Head of caudate nucleus (tissue), 42 donors: ENCODE measurements around the gene ABCA3.

ENCODE experiments used
- DNase-seq, 42 donors: peaks; one replicate each; pipeline versions ENCODE4 v3.0.0 to v3.0.0-alpha.2; 2020 to 2021; ENCODE audit warnings: mixed read lengths in 7 of 42
- intact Hi-C: fragments of 100-400 bp; cut with DNase I; formaldehyde crosslinking; loops from one replicate; pipeline ENCODE4 v1.15.0; 2022

ABCA3 gene

DNA sequence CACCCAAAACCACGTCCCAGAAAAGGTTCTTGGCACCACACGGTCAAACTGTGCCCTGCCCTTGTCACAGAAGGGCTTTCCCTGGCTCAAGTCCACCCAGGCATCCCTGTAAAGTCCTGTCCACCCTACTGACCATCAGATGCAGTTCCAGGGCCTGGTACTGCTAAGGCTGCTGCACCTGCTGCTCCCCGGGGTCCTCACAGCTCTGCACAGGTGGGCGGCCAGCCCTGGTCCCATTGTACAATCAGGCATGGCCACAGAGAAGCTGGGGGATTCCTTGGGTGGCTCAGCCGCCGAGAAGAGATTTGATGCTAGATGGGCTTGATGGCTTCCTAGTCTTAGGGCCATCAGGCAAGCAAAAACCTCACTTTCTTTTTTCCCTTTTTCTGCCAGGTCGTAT is 15.3 kb downstream of the ABCA3 start:
- intact Hi-C loops: no loop called here
- DNase-seq: no peak

DNA sequence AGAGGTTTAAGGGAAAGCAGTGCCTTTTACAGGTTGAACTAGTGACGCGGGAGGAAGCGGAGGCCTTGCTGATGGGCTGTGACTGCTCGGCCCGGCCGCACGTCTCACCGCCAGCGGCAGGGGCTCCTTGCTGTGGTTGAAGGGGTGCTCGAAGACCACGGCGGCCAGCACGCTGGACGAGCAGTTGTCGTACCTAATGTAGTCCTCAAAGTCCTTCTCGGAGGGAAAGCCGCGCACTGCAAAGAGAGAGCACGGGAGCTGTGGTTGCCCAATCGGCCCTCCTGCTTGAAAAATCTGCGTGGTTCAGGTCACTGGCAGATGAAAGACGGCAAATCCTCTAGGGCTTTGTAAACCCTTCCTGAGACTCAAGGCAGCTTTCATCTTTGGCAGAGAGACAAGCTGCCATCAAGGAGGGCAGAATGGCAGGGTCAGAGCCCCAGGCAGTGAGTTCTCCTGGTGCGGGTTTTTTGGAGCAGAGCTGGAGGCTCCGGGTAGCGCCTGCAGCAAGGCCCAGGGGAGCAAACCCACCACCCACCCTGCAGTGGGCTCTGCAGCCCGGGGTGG is 16.1 kb downstream of the ABCA3 start:
- no peak for DNase-seq
- intact Hi-C loops: no loop called here

DNA sequence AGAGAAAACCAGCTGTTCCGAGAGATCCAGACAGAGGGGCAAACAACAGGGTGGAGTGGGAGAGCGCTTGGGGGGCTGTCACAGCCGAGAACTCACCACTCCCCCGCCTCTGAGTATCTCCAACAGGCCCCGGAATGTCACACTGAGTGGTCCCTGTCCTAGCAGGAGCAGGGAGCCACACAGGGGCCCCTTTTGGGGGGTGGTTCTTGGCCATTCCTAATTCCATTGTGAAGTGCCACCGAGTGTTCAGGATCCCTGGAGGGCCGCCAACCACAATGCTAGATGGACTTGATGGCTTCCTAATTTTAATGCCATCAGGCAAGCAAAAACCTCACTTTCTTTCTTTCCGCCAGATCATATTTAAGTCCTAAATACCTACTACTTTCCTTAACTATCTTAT is 16.8 kb downstream of the ABCA3 start:
- DNase-seq: no peak
- intact Hi-C loops: no loop called here

DNA sequence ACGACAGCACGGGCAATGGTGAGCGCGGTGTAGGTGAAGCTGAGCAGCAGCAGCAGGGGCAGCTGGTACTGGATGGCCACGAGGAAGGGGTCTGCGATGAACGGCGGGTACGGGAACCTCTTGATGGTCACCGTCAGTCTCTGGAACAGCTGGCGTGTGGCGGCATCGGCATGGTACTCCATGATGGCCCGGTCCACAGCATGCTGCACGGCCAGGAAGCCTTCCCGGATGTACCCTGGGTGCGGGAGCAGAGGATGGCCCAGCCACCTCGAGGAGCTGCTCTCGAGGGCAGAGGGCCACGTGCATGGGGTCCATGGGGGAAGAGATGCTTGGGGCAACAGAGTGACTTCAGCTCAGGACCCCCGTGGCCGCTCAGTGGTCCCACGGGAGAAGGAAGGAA is 20.9 kb downstream of the ABCA3 start:
- intact Hi-C loops: no loop called here
- DNase-seq: no peak

DNA sequence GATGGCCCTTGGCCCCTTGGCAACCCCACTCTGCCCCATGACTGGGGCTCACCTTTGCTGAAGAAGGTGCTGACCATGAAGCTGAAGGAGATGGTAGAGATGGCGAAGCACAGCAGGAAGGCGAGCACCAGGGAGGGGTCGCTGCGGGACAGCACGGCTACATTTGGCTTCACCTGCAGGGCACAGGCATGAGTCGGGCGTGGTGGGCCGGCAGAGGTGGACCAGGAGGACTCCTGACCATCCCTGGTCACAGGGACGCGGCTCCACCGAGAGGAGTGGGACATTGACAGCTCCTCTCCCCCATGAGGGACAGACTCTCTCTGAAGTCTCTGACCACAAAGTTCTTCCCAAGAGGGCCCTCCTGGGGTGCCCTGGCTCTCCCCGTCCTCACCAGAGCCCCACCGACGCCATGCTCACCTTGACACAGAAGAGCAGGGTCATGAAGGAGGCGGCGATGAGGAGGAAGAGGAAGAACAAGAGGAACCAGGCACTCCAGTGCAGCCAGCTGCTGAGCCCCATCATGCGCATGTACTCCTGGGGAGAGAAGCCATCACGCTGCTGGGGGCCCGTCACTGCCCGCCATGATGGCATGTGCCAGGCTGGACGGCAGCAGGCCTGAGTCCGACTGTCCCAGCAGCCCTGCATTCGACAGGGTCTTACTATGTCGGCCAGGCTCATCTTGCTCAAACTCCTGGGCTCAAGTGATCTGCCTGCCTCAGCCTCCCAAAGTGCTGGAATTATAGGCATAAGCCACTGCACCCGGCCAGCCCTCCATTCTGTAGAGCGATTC is 23.1 kb downstream of the ABCA3 start:
- no peak for DNase-seq
- intact Hi-C loops: no loop called here

DNA sequence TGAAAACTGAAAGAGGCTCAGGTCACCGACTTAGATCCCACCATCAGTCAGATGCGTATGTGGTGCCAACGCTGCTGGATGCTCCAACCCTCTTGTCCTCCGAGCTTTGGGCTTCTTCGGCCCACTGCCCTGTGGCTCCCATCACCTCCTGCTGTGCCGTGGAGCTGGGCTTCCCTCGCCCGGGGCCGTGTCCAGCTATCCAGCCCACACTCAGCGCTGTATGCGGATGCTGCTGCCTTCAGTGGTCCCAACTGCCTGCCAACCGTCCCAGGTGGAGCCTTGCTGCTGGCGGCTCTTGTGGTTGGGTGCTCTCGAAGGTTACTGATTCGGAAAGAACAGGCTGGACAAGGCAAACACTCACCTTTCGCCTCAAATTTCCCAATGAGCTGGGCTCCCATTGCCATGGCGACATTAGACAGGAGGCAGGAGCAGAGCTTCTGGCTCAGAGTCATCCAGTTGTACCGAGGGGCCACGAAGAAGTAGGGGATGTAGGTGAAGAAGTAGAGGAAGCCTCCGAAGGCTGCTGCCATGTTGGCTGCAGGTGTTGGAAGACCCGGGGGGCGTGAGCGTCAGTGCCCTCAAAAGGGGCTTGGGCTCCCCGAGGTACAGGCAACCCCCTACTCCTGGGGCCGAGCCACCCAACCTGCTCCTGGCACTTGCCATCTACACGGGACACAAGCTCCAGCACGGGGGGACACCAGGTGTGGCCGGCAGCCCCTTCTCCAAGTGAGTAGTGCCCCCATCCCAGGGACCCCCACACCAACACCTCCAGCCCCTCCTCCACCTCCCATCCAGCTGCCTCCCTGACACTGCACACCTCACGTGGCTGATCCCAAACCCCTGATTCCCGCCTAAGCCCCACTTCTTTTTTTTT is 32.2 kb downstream of the ABCA3 start:
- no peak for DNase-seq
- intact Hi-C loops: no loop called here

DNA sequence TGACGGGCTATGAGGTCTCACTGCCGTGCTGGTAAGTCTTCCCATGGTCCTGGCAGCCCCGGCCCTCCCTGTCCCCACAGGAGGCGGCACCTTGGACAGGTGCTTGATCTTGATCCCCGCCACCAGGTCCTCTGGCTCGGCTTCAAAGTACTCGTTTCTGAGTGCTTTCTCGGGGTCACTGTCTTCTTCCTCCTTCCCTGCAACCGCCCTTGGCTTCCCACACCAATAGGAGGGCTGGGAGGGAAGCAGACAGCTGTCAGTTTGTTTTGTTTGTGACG is 40.7 kb downstream of the ABCA3 start:
- intact Hi-C loops: no loop called here
- DNase-seq: no peak

DNA sequence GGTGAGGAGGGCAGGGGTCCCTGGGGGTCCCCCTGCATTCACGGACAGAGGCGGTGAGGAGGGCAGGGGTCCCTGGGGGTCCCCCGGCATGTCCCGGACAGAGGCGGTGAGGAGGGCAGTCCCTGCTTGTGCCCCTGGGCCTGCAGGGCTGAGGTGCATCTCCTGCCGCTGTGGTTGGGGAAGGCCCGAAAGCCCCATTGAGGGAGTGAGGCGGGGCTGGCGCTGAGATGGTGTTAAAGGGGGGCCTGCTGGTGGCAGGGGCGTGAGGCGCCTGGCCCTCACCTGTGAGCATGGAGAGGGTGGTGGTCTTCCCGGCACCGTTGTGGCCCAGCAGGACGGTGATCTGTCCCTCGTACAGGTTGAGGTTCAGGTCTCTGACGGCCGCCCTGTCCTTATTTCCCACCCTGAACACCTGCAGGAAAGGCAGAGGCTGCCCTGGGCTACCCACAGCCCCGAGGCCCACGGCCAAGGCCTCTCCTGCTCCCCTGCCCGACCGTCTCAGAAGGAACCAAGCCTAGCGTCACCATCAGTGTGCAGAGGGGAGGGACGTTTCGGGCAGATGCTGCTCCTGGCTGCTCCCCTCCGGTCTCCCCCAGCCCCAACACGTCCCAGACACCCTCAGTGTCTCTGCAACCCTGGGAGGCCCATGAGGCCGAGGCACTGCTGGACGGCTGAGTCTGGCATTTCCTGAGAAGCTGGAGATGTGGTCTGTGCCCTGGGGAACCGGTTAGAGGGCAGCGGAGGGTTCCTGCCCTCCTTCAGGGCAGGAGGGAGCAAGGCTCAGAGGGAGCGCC is 41.2 kb downstream of the ABCA3 start:
- intact Hi-C loops: no loop called here
- DNase-seq: no peak

DNA sequence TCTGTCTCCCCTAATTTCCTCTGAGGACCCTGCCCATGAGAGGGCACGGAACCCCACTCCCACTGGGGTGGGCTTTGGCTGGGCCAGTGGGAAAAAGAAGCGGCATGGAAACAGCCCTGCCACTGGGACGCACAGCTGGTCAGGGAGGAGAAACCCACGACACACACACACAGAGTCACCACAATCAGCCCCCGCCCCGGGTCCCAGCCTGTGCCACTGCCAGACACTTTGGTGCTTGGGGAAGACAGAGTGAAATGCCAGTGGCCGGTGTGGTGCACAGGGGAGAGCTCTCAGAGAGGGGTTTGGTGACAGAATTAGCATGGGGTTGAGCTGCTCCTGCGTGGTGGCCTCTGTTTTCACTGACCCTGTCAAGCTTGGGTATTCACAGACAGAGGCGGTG is 41.9 kb downstream of the ABCA3 start:
- DNase-seq: no peak
- intact Hi-C loops: no loop called here

DNA sequence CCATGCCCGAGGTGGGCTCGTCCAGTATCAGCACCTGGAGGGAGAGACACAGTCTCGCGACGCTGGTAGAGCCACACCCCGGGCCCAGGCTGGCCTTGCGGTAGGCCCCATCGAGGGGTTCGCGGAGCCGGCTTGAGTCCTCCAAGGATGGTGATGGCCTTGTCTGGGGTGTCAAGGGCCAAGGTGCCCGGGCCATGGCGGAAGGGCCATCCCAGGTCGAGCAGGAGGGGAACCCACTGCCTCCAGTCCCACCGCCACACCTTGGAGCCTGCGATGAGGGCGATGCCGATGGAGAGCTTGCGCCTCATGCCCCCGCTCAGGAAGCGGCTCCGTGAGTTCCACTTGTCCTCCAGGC is 43.0 kb downstream of the ABCA3 start:
- no peak for DNase-seq
- intact Hi-C loops: no loop called here

DNA sequence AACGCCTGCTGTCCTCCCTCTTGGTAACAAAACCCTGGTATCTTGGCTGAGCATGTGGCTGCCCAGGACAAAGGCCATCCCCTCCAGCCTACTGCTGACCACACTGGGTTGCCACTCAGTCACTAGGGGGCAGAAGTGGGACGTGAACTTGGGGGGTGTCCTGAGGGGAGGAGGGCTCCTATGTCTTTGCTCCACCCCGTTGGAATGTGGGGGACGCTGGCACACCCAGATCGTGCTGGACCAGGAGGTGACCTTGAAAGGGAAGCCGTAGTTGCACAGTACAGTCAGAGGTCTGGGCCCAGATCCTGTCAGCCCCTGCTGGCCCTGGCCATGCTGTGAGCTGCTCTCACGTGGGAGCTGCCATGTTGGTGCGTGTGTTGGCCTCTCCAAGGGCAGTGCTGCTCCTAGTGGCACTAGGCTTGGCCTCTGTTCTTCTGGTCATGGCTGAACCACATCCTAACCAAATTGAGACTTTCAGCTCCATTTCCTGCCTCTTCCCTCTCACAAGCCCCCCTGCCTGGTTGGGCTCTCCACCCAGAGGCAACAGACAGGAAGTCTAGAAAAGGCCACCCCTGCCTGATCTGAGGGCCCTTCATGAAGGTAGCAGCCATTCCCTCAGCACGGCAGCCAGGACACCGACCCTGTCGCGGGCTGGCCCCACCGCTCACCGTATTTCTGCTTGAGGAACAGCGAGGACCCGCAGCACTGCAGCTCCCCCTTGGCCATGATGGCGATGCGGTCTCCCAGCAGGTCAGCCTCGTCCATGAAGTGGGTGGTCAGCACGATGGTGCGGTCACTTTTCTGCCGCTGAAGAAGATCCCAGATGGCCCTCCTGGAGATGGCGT is 43.6 kb downstream of the ABCA3 start:
- intact Hi-C loops: no loop called here
- peak in 16 of 42 donors; percentile 11 to 61 (median 26) for DNase-seq

DNA sequence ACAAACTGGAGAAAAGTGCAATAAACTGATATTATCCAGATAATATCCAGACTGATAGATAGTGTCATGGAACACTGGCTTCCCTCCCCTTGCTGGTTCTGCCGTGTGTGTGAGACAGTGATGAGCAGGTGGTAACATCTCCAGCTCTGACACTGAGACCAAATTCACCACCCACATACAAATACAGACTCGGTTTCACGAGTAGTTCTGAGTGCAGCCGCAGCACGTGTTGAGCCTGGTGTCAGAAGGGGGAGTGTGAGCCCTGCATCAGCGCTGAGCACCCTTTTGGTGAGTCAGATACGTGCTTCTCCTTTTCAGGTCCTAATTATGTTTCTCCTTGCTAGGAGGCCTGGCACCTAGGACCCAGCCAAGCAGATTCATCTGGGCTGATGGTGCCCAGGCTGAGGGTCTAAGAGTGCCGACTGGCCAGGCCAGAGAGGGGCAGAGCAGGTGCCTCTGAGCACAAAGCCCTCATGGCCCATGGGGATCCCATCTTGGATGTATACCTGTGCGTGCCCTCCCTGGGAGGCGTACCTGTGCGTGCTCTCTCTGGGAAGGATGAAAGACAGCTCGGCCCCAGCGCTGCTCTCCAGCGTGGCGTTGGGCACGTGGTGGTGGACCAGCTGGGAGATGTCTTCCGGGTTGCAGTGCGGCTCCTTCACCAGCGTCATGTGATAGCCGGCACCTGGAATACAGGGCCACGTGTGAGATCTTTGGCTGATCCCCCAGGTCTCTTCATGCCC is 45.3 kb downstream of the ABCA3 start:
- intact Hi-C loops: no loop called here
- DNase-seq: peak; percentile 47 to 93 (median 78)

DNA sequence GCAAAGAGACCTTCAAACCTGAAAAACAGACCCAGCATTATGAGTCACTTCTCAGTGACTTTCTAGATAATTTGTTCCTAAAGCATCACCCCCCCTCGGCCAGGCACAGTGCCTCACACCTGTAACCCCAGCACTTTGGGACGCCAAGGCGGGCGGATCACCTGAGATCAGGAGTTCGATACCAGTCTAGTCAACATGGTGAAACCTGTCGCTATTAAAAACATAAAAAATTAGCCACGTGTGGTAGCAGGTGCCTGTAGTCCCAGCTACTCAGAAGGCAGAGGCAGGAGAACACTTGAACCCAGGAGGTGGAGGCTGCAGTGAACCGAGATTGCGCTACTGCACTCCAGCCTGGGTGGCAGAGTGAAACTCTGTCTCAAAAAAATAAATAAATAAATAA is 48.3 kb downstream of the ABCA3 start:
- intact Hi-C loops: no loop called here
- no peak for DNase-seq

DNA sequence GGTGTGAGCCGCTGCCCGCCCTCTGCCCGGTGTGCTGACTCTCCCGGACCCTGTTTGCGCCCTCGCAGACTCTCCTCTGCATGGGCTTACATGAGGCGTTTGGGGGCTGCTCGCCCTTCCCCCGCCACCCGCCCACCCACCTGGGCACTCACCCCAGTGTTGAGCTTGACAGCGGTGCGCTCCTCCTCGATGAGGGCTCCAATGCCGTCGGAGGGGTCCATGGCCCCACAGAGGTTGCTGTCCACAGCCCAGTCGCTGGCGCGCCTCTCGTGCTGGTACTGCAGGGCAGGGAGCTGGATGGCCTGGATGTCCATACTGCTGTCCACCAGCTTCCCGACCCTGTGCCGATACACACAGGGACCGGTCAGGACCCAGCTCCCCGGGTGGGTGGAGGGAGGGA is 51.2 kb downstream of the ABCA3 start:
- intact Hi-C loops: no loop called here
- no peak for DNase-seq

DNA sequence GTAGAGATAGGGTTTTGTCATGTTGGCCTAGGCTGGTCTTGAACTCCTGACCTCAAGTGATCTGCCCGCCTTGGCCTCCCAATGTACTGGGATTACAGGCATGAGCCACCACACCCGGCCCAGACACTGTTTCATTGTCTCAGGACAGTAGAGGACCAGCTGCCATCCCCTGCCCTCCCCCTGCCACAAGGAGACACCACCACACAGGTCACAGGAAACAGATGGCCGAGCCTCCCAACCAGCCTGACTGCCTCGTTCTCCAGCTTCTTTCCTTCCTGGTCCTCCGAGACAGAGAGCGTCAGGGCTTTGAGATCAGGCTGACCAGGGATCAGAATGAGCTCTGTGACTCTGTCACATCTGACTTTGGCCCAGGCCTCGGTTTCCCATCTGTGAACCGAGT is 51.8 kb downstream of the ABCA3 start:
- intact Hi-C loops: no loop called here
- DNase-seq: no peak

DNA sequence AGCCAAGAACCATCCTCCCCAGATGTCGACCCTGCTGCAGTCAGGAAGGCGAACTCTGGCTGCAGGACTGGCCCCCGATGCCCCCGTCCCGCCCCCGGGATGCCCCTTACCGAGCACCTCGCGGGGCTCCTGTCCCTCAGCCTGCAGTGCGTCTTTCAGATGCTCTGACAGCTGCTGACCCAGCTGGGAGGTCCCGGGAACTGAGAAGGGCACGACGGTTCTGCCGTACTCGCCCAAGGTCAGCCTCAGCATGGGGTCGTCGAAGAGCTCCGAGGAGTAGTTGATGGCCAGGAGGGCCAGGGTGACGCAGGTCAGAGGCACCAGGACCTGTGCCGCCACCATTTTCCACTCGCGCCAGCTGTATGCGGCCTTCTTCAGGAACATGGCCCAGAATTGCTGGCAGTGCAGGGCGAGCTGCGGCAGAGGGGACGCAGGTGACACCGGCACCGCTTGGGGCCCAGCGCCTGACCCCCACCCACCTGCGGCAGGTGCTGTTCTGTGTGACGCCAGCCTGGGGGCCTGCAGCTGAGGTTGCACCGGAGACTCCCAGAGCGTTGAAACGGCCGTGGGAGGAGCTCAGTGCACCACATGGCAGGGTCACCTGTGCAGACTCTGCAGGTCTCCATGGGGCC is 52.5 kb downstream of the ABCA3 start:
- intact Hi-C loops: no loop called here
- DNase-seq: no peak

DNA sequence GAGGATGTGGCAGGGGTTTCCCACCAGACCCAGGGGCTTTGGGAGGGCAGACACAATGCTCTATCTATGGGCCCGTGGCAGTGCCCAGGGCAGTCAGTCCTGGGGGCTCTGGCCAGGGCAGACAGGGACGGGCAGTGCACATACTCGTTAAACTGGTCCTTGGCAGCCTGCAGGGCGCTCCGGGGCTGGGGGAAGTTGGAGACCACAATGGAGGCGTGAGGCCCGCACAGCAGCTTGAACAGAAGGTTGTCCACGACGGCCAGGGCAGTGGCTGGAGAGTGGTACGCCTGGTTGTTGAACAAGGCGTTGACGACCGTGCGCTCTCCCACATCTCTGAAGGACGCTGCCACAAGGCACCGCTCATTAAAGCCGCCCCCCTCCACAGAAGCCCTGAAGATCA is 54.0 kb downstream of the ABCA3 start:
- DNase-seq: no peak
- intact Hi-C loops: no loop called here

DNA sequence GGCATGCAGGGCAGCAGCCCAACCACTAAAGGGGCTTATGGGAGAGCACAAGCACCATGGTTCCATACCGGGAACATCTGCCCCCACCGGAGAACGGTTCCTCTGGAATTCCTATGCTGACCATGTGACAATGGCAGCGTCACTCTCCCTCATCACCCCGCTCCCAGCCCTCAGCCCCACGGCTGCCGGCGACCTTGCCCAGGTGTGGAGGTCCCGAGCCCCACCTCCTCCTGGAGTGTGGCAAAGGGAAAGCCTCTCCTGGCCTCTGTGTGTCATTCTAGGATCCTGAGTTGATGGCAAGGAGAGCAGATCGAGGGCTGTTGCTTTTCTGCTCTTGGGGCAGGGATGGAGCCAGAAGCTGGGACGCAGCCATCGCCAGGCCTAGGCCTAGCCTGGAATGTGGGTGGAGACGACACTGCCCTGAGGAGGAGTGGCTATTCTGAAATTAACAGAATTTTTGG is 54.8 kb downstream of the ABCA3 start:
- intact Hi-C loops: no loop called here

More for the DNA sequence above, 54.8 kb downstream of the ABCA3 start:
- DNase-seq: no peak
